Mesendoderm (in vitro differentiated cells): Measurements from ENCODE around the gene APLP1.

Experiments
- DNase-seq: peaks from one replicate; pipeline ENCODE4 v3.0.0; 2013
- H2AK5ac ChIP-seq: 2 replicates; pipeline ENCODE4 v1.6.1; 2013; ENCODE audit warnings: low read length, inconsistent platforms
- H2BK120ac ChIP-seq: 2 replicates; pipeline ENCODE4 v1.6.1; 2013; ENCODE audit warnings: low read depth, mild to moderate bottlenecking, low read length, moderate library complexity, mixed read lengths
- H2BK15ac ChIP-seq: replicated peaks from 2 replicates; pipeline ENCODE4 v1.6.1; 2013; ENCODE audit warnings: low read depth, mild to moderate bottlenecking, moderate library complexity
- H2BK5ac ChIP-seq: 2 replicates; pipeline ENCODE4 v1.6.1; 2013; ENCODE audit warnings: low read length, inconsistent platforms
- H3K18ac ChIP-seq: 2 replicates; pipeline ENCODE4 v1.6.1; 2013; ENCODE audit warnings: mild to moderate bottlenecking, low read length, mixed read lengths
- H3K23ac ChIP-seq: one replicate; pipeline ENCODE4 v1.6.1; 2013; ENCODE audit warnings: low read length
- H3K27ac ChIP-seq: 2 replicates; pipeline ENCODE4 v1.5.1; 2013; ENCODE audit warnings: low read depth, mild to moderate bottlenecking, inconsistent platforms, low read length, moderate library complexity
- H3K27me3 ChIP-seq: 2 replicates; pipeline ENCODE4 v1.6.1; 2013; ENCODE audit warnings: low read length, control low read depth, mild to moderate bottlenecking, inconsistent platforms; ENCODE audit not compliant: insufficient read depth, poor library complexity
- H3K36me3 ChIP-seq: 2 replicates; pipeline ENCODE4 v1.6.1; 2013; ENCODE audit warnings: low read length, inconsistent platforms; ENCODE audit not compliant: control insufficient read depth, insufficient read depth
- H3K4ac ChIP-seq: one replicate; pipeline ENCODE4 v1.6.1; 2013; ENCODE audit warnings: low read depth, mild to moderate bottlenecking, low read length, moderate library complexity
- H3K4me1 ChIP-seq: 2 replicates; pipeline ENCODE4 v1.6.1; 2013; ENCODE audit warnings: low read depth, low read length, inconsistent platforms; ENCODE audit not compliant: control insufficient read depth
- H3K4me2 ChIP-seq: 2 replicates; pipeline ENCODE4 v1.6.1; 2013; ENCODE audit warnings: low read length
- H3K4me3 ChIP-seq: 2 replicates; pipeline ENCODE4 v1.5.1; 2013; ENCODE audit warnings: mild to moderate bottlenecking, low read length
- H3K56ac ChIP-seq: one replicate; pipeline ENCODE4 v1.6.1; 2013; ENCODE audit warnings: low read length
- H3K79me1 ChIP-seq: 2 replicates; pipeline ENCODE4 v1.6.1; 2013; ENCODE audit warnings: low read length, inconsistent platforms
- H3K79me2 ChIP-seq: 2 replicates; pipeline ENCODE4 v1.6.1; 2013; ENCODE audit warnings: mild to moderate bottlenecking, low read length; ENCODE audit not compliant: control insufficient read depth, insufficient read depth
- H3K9ac ChIP-seq: 2 replicates; pipeline ENCODE4 v1.6.1; 2013; ENCODE audit warnings: low read length, inconsistent platforms
- H4K5ac ChIP-seq: one replicate; pipeline ENCODE4 v1.6.1; 2013; ENCODE audit warnings: low read length
- H4K8ac ChIP-seq: one replicate; pipeline ENCODE4 v1.6.1; 2013; ENCODE audit warnings: low read depth, mild to moderate bottlenecking, control low read depth, low read length, moderate library complexity
- WGBS: extraction: QIAGEN DNeasy Blood & Tissue Kit; methylation state at CpG from one replicate; pipeline ENCODE4 v1.1.7; 2013; ENCODE audit warnings: low lambda C conversion rate, missing lambda C conversion rate; ENCODE audit not compliant: insufficient coverage; ENCODE audit errors: extremely low coverage; 5-methylcytosine and 5-hydroxymethylcytosine counted together

The APLP1 gene

GRCh38 chr19:35879770-35880317 lies 11.5 kb downstream of the APLP1 start:
- no peak overlapping the region for H3K4ac ChIP-seq
- no peak overlapping the region for H2BK15ac ChIP-seq
- H2AK5ac ChIP-seq: no peak overlapping the region
- no CpG with 5 or more reads among the region's 28 CpGs for WGBS
- no peak overlapping the region for H3K4me2 ChIP-seq
- no peak overlapping the region for H3K27ac ChIP-seq
- DNase-seq: peak; percentile 93
- no peak overlapping the region for H4K8ac ChIP-seq
- H3K56ac ChIP-seq: no peak overlapping the region
- no peak overlapping the region for H2BK120ac ChIP-seq
- H3K23ac ChIP-seq: no peak overlapping the region
- no peaks in the 10 kb centered on the region for H3K27me3 ChIP-seq
- no peak overlapping the region for H4K5ac ChIP-seq
- no peaks in the 10 kb centered on the region for H3K4me1 ChIP-seq
- H3K36me3 ChIP-seq: no peaks in the 10 kb centered on the region
- no peak overlapping the region for H3K9ac ChIP-seq
- no peak overlapping the region for H3K18ac ChIP-seq
- H3K79me2 ChIP-seq: no peaks in the 10 kb centered on the region
- H3K4me3 ChIP-seq: no peak overlapping the region
- H2BK5ac ChIP-seq: no peak overlapping the region
- no peaks in the 10 kb centered on the region for H3K79me1 ChIP-seq

- Histone ChIP-seq H2BK120ac (no peak overlapping the region), H3K23ac (no peak overlapping the region), H3K27ac (no peak overlapping the region), H3K4me3 (no peak overlapping the region), H2AK5ac (no peak overlapping the region), H3K36me3 (no peaks in the 10 kb centered on the region), H4K8ac (no peak overlapping the region), H3K4me2 (no peak overlapping the region), H4K5ac (no peak overlapping the region), H3K79me1 (no peaks in the 10 kb centered on the region), H3K18ac (no peak overlapping the region), H3K4ac (no peak overlapping the region), H3K27me3 (no peaks in the 10 kb centered on the region), H2BK5ac (no peak overlapping the region), H3K9ac (no peak overlapping the region), H3K4me1 (no peaks in the 10 kb centered on the region), H3K56ac (no peak overlapping the region), H2BK15ac (no peak overlapping the region), H3K79me2 (no peaks in the 10 kb centered on the region)
- DNase-seq: peak; percentile 74
- WGBS: no CpG with 5 or more reads among the region's 8 CpGs
Measured at GRCh38 chr19:35882114-35882832, 13.9 kb downstream of the APLP1 start.

- Histone ChIP-seq H3K23ac (no peak overlapping the region), H2BK15ac (no peak overlapping the region), H3K4me1 (no peaks in the 10 kb centered on the region), H3K27ac (no peak overlapping the region), H2AK5ac (no peak overlapping the region), H3K9ac (no peak overlapping the region), H3K27me3 (no peaks in the 10 kb centered on the region), H2BK120ac (no peak overlapping the region), H3K4me2 (no peak overlapping the region), H3K79me2 (no peaks in the 10 kb centered on the region), H2BK5ac (no peak overlapping the region), H3K79me1 (no peaks in the 10 kb centered on the region), H4K8ac (no peak overlapping the region), H4K5ac (no peak overlapping the region), H3K4ac (no peak overlapping the region), H3K56ac (no peak overlapping the region), H3K4me3 (no peak overlapping the region), H3K36me3 (peaks cover 6% of the 10 kb centered on the region), H3K18ac (no peak overlapping the region)
- no CpG with 5 or more reads among the region's 2 CpGs for WGBS
- no peak for DNase-seq
Measured at GRCh38 chr19:35883882-35884281, 15.5 kb downstream of the APLP1 start.

GRCh38 chr19:35885225-35885738 lies 16.9 kb downstream of the APLP1 start:
- Histone ChIP-seq H3K4me1 (no peaks in the 10 kb centered on the region), H2BK120ac (no peak overlapping the region), H3K56ac (no peak overlapping the region), H2AK5ac (no peak overlapping the region), H3K4me2 (no peak overlapping the region), H3K18ac (no peak overlapping the region), H3K27ac (no peak overlapping the region), H3K4ac (no peak overlapping the region), H2BK5ac (no peak overlapping the region), H3K27me3 (no peaks in the 10 kb centered on the region), H3K79me1 (no peaks in the 10 kb centered on the region), H3K36me3 (peaks cover 10% of the 10 kb centered on the region), H4K8ac (no peak overlapping the region), H3K79me2 (no peaks in the 10 kb centered on the region), H3K23ac (no peak overlapping the region), H3K4me3 (no peak overlapping the region), H2BK15ac (no peak overlapping the region), H4K5ac (no peak overlapping the region), H3K9ac (no peak overlapping the region)
- no peak for DNase-seq
- WGBS: no CpG with 5 or more reads among the region's 6 CpGs

GRCh38 chr19:35885904-35886303 lies 17.5 kb downstream of the APLP1 start:
- H3K27ac ChIP-seq: no peak overlapping the region
- H3K4me1 ChIP-seq: no peaks in the 10 kb centered on the region
- no peak overlapping the region for H2BK120ac ChIP-seq
- no peak overlapping the region for H2BK5ac ChIP-seq
- H3K36me3 ChIP-seq: peaks cover 10% of the 10 kb centered on the region
- H3K9ac ChIP-seq: no peak overlapping the region
- no peak overlapping the region for H3K4me3 ChIP-seq
- WGBS: no CpG with 5 or more reads among the region's 8 CpGs
- no peak overlapping the region for H3K4me2 ChIP-seq
- no peaks in the 10 kb centered on the region for H3K79me2 ChIP-seq
- no peak overlapping the region for H3K23ac ChIP-seq
- no peak overlapping the region for H3K18ac ChIP-seq
- H3K27me3 ChIP-seq: no peaks in the 10 kb centered on the region
- H3K56ac ChIP-seq: no peak overlapping the region
- no peak overlapping the region for H2AK5ac ChIP-seq
- H3K79me1 ChIP-seq: no peaks in the 10 kb centered on the region
- H4K5ac ChIP-seq: no peak overlapping the region
- H4K8ac ChIP-seq: no peak overlapping the region
- no peak overlapping the region for H2BK15ac ChIP-seq
- H3K4ac ChIP-seq: no peak overlapping the region
- DNase-seq: no peak
